Lung (tissue), 12 donors: ENCODE data around the gene PLEKHN1. TPM values are rescaled to one million over a fixed set of nuclear protein-coding genes. Genes with fewer than 3 reads are reported as not detected.

Experiments
- ATAC-seq: fragments of 200-7000 bp; cut with Tn5 transposase; one replicate; pipeline ENCODE4 v1.9.1; 2020; ENCODE audit warnings: moderate number of reproducible peaks; ENCODE audit not compliant: insufficient read depth, low FRiP score
- DNase-seq, 3 donors: peaks; one replicate each; pipeline ENCODE4 v3.0.0-alpha.2; 2013 to 2017
- H3K27ac ChIP-seq, 2 donors: one replicate each; pipeline ENCODE4 v1.5.1; 2013; ENCODE audit warnings: mild to moderate bottlenecking in 2 of 2, moderate library complexity in 2 of 2, control low read depth in 1 of 2, inconsistent platforms in 1 of 2, low read depth in 1 of 2, low read length in 1 of 2
- H3K27me3 ChIP-seq, 3 donors: one replicate each; pipeline ENCODE4 v1.5.1; 2013; ENCODE audit warnings: low read length in 2 of 3; ENCODE audit not compliant: control insufficient read depth in 3 of 3, insufficient read depth in 3 of 3
- H3K36me3 ChIP-seq, 4 donors: one replicate each; pipeline ENCODE4 v1.5.1; 2013; ENCODE audit warnings: low read length in 4 of 4, mild to moderate bottlenecking in 1 of 4, moderate library complexity in 1 of 4; ENCODE audit not compliant: control insufficient read depth in 4 of 4, insufficient read depth in 4 of 4
- H3K4me1 ChIP-seq, 5 donors: one replicate each; pipeline ENCODE4 v1.5.1; 2013; ENCODE audit warnings: low read length in 5 of 5, mild to moderate bottlenecking in 2 of 5, moderate library complexity in 1 of 5; ENCODE audit not compliant: control insufficient read depth in 5 of 5, insufficient read depth in 5 of 5
- H3K4me3 ChIP-seq: one replicate; pipeline ENCODE4 v1.5.1; 2013; ENCODE audit warnings: mild to moderate bottlenecking, control low read depth, moderate library complexity
- H3K9ac ChIP-seq, 2 donors: one replicate each; pipeline ENCODE4 v1.5.1; 2013; ENCODE audit warnings: low read length in 2 of 2, control low read depth in 1 of 2; ENCODE audit not compliant: insufficient read depth in 1 of 2
- H3K9me3 ChIP-seq, 4 donors: one replicate each; pipeline ENCODE4 v1.5.1; 2013; ENCODE audit warnings: low read length in 3 of 4, mild to moderate bottlenecking in 1 of 4, moderate library complexity in 1 of 4; ENCODE audit not compliant: control insufficient read depth in 4 of 4, insufficient read depth in 3 of 4
- WGBS, 2 donors: extraction: QIAGEN DNeasy Blood & Tissue Kit; methylation state at CpG; one replicate each; pipeline ENCODE4 v1.1.7; 2013; 5-methylcytosine and 5-hydroxymethylcytosine counted together
- polyA plus RNA-seq, 2 donors: library from polyadenylated mRNA; stranded (reverse); fragments of 200-250 nt; gene quantifications; one replicate each; pipeline ENCODE4 v1.2.1, GENCODE V29; 2013
- total RNA-seq, 2 donors: library from RNA; depleted of rRNA in 1 of 2; stranded (reverse); fragments of >200 nt in 1 of 2; gene quantifications; one replicate each; pipeline ENCODE4 v1.2.1, GENCODE V29; 2014 to 2021
- TF ChIP-seq, protein P1 (sequence below): IDR thresholded peaks from 2 replicates; pipeline ENCODE4 v1.5.1; 2012; ENCODE audit warnings: mild to moderate bottlenecking; ENCODE audit errors: control extremely low read depth, extremely low read depth
- donor health status: control.
- donor health status: control.
- donor health status: Bipolar disorder and iron deficiency.
- donor health status: healthy.
- donor health status: DM: yes; HTN: yes; CAD: no.

Gene PLEKHN1
- total and polyA plus RNA-seq, 4 donors, result 2.0 to 5.1 (median 2.4) TPM

DNA sequence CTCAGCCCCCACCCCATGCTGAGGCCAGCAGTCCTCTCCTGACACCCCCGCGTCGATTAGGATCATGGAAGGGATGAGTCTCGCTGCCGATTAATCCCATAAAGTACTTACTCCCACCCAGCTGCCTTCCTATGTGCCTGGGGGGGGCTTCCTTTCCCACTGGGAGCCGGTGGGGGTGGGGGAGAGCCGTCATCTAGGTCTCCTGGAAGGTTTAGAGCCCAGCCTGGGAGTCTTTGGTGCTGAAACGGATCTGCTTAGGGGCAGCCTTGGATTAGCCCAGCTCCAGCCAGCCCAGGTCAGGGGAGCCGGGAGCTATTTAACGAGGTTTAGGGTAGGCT, 32.7 kb upstream of the PLEKHN1 start:
- H3K9me3 ChIP-seq, result peaks cover 0 to 3% (median 0%) of the 10 kb centered on the region in 4 donors
- TF ChIP-seq, protein P1, sequence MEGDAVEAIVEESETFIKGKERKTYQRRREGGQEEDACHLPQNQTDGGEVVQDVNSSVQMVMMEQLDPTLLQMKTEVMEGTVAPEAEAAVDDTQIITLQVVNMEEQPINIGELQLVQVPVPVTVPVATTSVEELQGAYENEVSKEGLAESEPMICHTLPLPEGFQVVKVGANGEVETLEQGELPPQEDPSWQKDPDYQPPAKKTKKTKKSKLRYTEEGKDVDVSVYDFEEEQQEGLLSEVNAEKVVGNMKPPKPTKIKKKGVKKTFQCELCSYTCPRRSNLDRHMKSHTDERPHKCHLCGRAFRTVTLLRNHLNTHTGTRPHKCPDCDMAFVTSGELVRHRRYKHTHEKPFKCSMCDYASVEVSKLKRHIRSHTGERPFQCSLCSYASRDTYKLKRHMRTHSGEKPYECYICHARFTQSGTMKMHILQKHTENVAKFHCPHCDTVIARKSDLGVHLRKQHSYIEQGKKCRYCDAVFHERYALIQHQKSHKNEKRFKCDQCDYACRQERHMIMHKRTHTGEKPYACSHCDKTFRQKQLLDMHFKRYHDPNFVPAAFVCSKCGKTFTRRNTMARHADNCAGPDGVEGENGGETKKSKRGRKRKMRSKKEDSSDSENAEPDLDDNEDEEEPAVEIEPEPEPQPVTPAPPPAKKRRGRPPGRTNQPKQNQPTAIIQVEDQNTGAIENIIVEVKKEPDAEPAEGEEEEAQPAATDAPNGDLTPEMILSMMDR, result no peak
- DNase-seq (peak in 1 of 3 donors; percentile 31), ATAC-seq (no peak)
- no peak overlapping the region for H3K9ac ChIP-seq
- peaks cover 0 to 42% (median 11%) of the 10 kb centered on the region in 5 donors for H3K4me1 ChIP-seq
- H3K27me3 ChIP-seq, result peaks cover 0 to 16% (median 5%) of the 10 kb centered on the region in 3 donors
- H3K27ac ChIP-seq, result no peak overlapping the region
- WGBS, 2 donors, result 30 to 31% methylated on average over 10 of the region's 10 CpGs
- peaks cover 0 to 19% (median under 1%) of the 10 kb centered on the region in 4 donors for H3K36me3 ChIP-seq
- no peak overlapping the region for H3K4me3 ChIP-seq

DNA sequence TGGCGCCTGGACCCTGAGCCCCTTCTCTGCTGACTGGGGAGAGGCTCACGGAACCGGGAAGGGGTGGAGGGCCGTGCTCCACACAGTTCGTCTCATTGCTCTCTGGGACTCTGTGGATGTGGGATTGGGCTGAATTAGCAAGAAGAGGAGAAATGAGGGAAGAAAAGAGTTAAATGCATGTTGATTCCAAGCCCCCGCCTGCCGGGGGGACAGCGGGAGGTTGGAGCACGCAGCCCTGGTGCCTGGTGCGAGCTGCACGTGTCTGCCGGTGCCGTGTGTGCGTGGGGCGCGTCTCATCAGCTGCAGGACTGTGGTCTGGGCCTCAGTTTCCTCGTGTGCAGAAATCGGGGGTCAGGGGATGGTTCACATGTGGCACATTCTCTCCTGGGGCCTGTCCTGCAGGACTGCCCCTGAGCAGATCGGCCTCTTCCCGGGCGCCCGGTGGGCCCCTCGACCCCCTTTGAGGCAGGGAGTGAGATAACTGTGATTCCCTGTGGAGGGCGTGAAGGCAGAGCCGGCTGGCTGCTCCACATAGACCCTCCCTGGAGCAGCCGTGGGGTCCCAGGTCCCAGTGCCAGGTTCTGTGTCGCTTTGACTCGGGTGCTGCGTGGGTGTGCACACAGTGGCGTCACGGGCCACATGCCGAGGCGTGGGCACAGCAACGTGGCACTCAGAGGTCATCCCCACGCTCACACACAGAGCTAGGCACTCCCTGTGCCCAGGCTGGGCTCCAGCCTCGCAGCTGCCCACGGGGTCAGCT, 31.1 kb upstream of the PLEKHN1 start:
- no peak overlapping the region for H3K9ac ChIP-seq
- peaks cover 0 to 10% (median under 1%) of the 10 kb centered on the region in 4 donors for H3K36me3 ChIP-seq
- DNase-seq (no peak), ATAC-seq (no peak)
- H3K27ac ChIP-seq, result no peak overlapping the region
- no peak overlapping the region for H3K4me3 ChIP-seq
- peaks cover 0 to 3% (median 0%) of the 10 kb centered on the region in 4 donors for H3K9me3 ChIP-seq
- H3K27me3 ChIP-seq, result peaks cover 0 to 21% (median 5%) of the 10 kb centered on the region in 3 donors
- WGBS, 2 donors, result 19 to 26% methylated on average over 36 to 37 of the region's 37 CpGs
- TF ChIP-seq, protein P1, result no peak
- H3K4me1 ChIP-seq, result peaks cover 0 to 57% (median 11%) of the 10 kb centered on the region in 5 donors

DNA sequence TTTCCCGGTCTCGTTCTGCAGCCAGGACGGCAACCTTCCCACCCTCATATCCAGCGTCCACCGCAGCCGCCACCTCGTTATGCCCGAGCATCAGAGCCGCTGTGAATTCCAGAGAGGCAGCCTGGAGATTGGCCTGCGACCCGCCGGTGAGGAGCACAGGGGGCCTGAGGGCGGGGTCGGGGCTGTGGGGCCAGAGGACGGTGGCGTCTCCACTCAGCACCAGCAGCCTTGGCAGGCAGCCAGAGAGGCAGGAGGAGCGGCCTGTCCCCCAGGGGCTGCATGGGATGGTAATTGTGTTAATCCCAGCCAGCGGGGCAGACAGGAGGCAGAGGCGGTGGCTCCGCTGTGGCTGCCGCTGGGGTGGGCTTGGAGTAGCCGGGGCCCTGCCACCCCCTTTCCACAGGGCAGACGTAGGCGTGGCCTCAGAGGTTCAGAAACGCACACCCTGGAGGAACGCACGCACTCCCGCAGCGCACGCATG, 30.5 kb upstream of the PLEKHN1 start:
- Histone ChIP-seq H3K36me3 (peaks cover 0 to 4% (median 0%) of the 10 kb centered on the region in 4 donors), H3K4me3 (no peak overlapping the region), H3K9ac (no peak overlapping the region), H3K9me3 (peaks cover 0 to 3% (median 0%) of the 10 kb centered on the region in 4 donors), H3K27me3 (peaks cover 0 to 21% (median 5%) of the 10 kb centered on the region in 3 donors), H3K4me1 (peaks cover 0 to 61% (median 16%) of the 10 kb centered on the region in 5 donors), H3K27ac (no peak overlapping the region)
- DNase-seq, result peak; percentile 68 to 76 (median 70)
- TF ChIP-seq, protein P1, result no peak
- 23 to 27% methylated on average over 30 of the region's 30 CpGs for WGBS, 2 donors
- ATAC-seq, result no peak
